Pancreas (tissue), 10 donors: ENCODE data around the gene TMEM109. TPM values are rescaled to one million over a fixed set of nuclear protein-coding genes. Genes with fewer than 3 reads are reported as not detected.
A peak's percentile ranks its signal among the peaks of the same experiment; 100 is the strongest.

Source experiments
- ATAC-seq, 4 donors: fragments of 200-7000 bp; cut with Tn5 transposase; one replicate each; pipeline versions ENCODE4 v1.8.0 to v1.9.1; 2020; ENCODE audit warnings: mild to moderate bottlenecking in 4 of 4, moderate library complexity in 4 of 4
- DNase-seq, 6 donors: peaks; one replicate each; pipeline ENCODE4 v3.0.0-alpha.2; 2020
- FAIRE-seq: peaks from 2 replicates; lab custom pipeline; 2012; peaks lifted over from hg19 to GRCh38; lab: Jason Lieb, UNC
- H3K27ac ChIP-seq, 4 donors: fragments of 200-600 bp; sonication (generic); 1 replicate in 3 of 4; 2 replicates in 1 of 4; pipeline versions ENCODE4 v1.5.0 to v1.8.0; 2020
- H3K27me3 ChIP-seq, 4 donors: fragments of 200-600 bp; one replicate each; pipeline ENCODE4 v1.8.0; 2021
- H3K36me3 ChIP-seq, 3 donors: fragments of 200-600 bp; sonication (generic) in 1 of 3; one replicate each; pipeline versions ENCODE4 v1.5.0 to v1.8.0; 2020 to 2021
- H3K4me1 ChIP-seq, 3 donors: fragments of 200-600 bp; one replicate each; pipeline ENCODE4 v1.8.0; 2021
- H3K4me3 ChIP-seq, 4 donors: fragments of 200-600 bp; sonication (generic) in 2 of 4; one replicate each; pipeline versions ENCODE4 v1.5.0 to v1.8.0; 2020 to 2021
- H3K9me3 ChIP-seq, 4 donors: fragments of 200-600 bp; one replicate each; pipeline ENCODE4 v1.8.0; 2021
- CTCF ChIP-seq, 4 donors: fragments of 200-600 bp; sonication (generic) in 3 of 4; IDR thresholded peaks; one replicate each; pipeline versions ENCODE4 v1.5.0 to v1.8.0; 2021; ENCODE audit warnings: antibody characterized with exemption in 4 of 4
- WGBS, 2 donors: extraction: QIAGEN DNeasy Blood & Tissue Kit; methylation state at CpG; one replicate each; pipeline ENCODE4 v1.1.7; 2013; 5-methylcytosine and 5-hydroxymethylcytosine counted together
- intact Hi-C, 3 donors: fragments of 100-400 bp; cut with DNase I; formaldehyde crosslinking; loops; one replicate each; pipeline versions ENCODE4 v1.11.1 to v1.14.2; 2022
- polyA plus RNA-seq, 2 donors: library from polyadenylated mRNA; stranded (reverse); fragments of 200-250 nt; gene quantifications; one replicate each; pipeline ENCODE4 v1.2.3, GENCODE V29; 2013
- total RNA-seq, 6 donors: library from RNA; stranded (reverse); fragmentation: NEBNext Ultra II Directional in 4 of 6; extraction: Animal tissue kit (Norgen Biotek cat#: 25700) in 4 of 6; gene quantifications; one replicate each; pipeline versions ENCODE4 v1.2.1 to v1.2.4, GENCODE V29; 2021 to 2023
- donor health status: healthy with polysubstance abuse.
- donor health status: DM: no; HTN: no; CAD: no; lungs with moderate emphysema.
- donor health status: DM: no; HTN: no; CAD: no.
- donor health status: control.
- donor health status: control.
- donor health status: Bipolar disorder and iron deficiency.
- donor health status: DM: yes; HTN: yes; CAD: no.
- donor health status: DM: no; HTN: no; CAD: no.
- donor health status: DM: no; HTN: no; CAD: no.
- donor health status: DM: yes; HTN: yes; CAD: no.

The TMEM109 gene
- total and polyA plus RNA-seq, 8 donors: 28.2 to 53.0 (median 40.0) TPM

GRCh38 chr11:60941371-60942119, 27.6 kb downstream of the TMEM109 start:
- no peak for ATAC-seq
- DNase-seq: no peak
- no peak for FAIRE-seq
- Histone ChIP-seq H3K27ac (no peak overlapping the region), H3K4me1 (peaks cover 0 to 3% (median 3%) of the 10 kb centered on the region in 3 donors), H3K4me3 (no peak overlapping the region), H3K36me3 (no peaks in the 10 kb centered on the region), H3K27me3 (no peaks in the 10 kb centered on the region), H3K9me3 (no peaks in the 10 kb centered on the region)
- intact Hi-C loops: no loop called here
- 70 to 76% methylated on average over 6 of the region's 6 CpGs for WGBS, 2 donors
- TF ChIP-seq CTCF (IDR thresholded peaks at IDR 0.05): no peak

- WGBS, 2 donors: 90 to 95% methylated on average over 4 of the region's 4 CpGs
- no peak for ATAC-seq
- no peak overlapping the region for H3K4me3 ChIP-seq
- TF ChIP-seq CTCF (IDR thresholded peaks at IDR 0.05): no peak
- peaks cover 0 to 3% (median 3%) of the 10 kb centered on the region in 3 donors for H3K4me1 ChIP-seq
- intact Hi-C loops: no loop called here
- no peak for FAIRE-seq
- DNase-seq: no peak
- no peaks in the 10 kb centered on the region for H3K27me3 ChIP-seq
- H3K36me3 ChIP-seq: no peaks in the 10 kb centered on the region
- H3K9me3 ChIP-seq: no peaks in the 10 kb centered on the region
- H3K27ac ChIP-seq: no peak overlapping the region
Observed at GRCh38 chr11:60942219-60942618, 28.3 kb downstream of the TMEM109 start.

- peaks cover 0 to 3% (median 3%) of the 10 kb centered on the region in 3 donors for H3K4me1 ChIP-seq
- TF ChIP-seq CTCF (IDR thresholded peaks at IDR 0.05): no peak
- H3K27ac ChIP-seq: peak overlapping the region in 3 of 4 donors; percentile 33 to 59 (median 52)
- intact Hi-C loops: no loop called here
- WGBS, 2 donors: 34 to 41% methylated on average over 9 of the region's 9 CpGs
- DNase-seq (peak in 2 of 6 donors; percentile 36 to 53), FAIRE-seq (no peak), ATAC-seq (peak; percentile 63 to 78 (median 74))
- no peaks in the 10 kb centered on the region for H3K9me3 ChIP-seq
- H3K27me3 ChIP-seq: no peaks in the 10 kb centered on the region
- no peak overlapping the region for H3K4me3 ChIP-seq
- H3K36me3 ChIP-seq: no peaks in the 10 kb centered on the region
Observed at GRCh38 chr11:60942970-60943565, 29.1 kb downstream of the TMEM109 start.

- Histone ChIP-seq H3K4me3 (no peak overlapping the region), H3K27ac (no peak overlapping the region), H3K4me1 (peaks cover 0 to 3% (median 3%) of the 10 kb centered on the region in 3 donors), H3K27me3 (no peaks in the 10 kb centered on the region), H3K9me3 (no peaks in the 10 kb centered on the region), H3K36me3 (no peaks in the 10 kb centered on the region)
- TF ChIP-seq CTCF (IDR thresholded peaks at IDR 0.05): no peak
- ATAC-seq (peak in 1 of 4 donors; percentile 26), DNase-seq (no peak), FAIRE-seq (no peak)
- intact Hi-C loops: no loop called here
- WGBS, 2 donors: 82 to 84% methylated on average over 11 of the region's 11 CpGs
Observed at GRCh38 chr11:60944490-60945294, 30.7 kb downstream of the TMEM109 start.
